ENCODE results near the gene GALNT10. TPM values are rescaled to one million over a fixed set of nuclear protein-coding genes. Genes with fewer than 3 reads are reported as not detected.

The GALNT10 gene
- total RNA-seq, 1 donor from 2014 or later, result 27.6 TPM

GRCh38 chr5:154412925-154413324 lies 222.4 kb downstream of the GALNT10 start:
- no peaks in the 10 kb centered on the region for H3K27me3 ChIP-seq (ENCODE audit: control insufficient read depth, insufficient read depth, low read length)
- H3K36me3 ChIP-seq (ENCODE audit: control insufficient read depth, insufficient read depth, low read length), result peaks cover 2% of the 10 kb centered on the region
- H3K4me3 ChIP-seq (ENCODE audit: low read depth, low read length), result no peak overlapping the region
- no peak for DNase-seq (ENCODE audit: low read depth)
- no peak for TF ChIP-seq CTCF (IDR thresholded peaks at IDR 0.05; ENCODE audit: insufficient read depth, low read length, poor library complexity, severe bottlenecking)

- Histone ChIP-seq H3K27me3 (ENCODE audit: control insufficient read depth, insufficient read depth, low read length) (no peaks in the 10 kb centered on the region), H3K4me3 (ENCODE audit: low read depth, low read length) (no peak overlapping the region), H3K36me3 (ENCODE audit: control insufficient read depth, insufficient read depth, low read length) (peaks cover 2% of the 10 kb centered on the region)
- no peak for TF ChIP-seq CTCF (IDR thresholded peaks at IDR 0.05; ENCODE audit: insufficient read depth, low read length, poor library complexity, severe bottlenecking)
- no peak for DNase-seq (ENCODE audit: low read depth)
These were observed 224.6 kb downstream of the GALNT10 start for GRCh38 chr5:154415114-154415513.

GRCh38 chr5:154418344-154418820 lies 227.8 kb downstream of the GALNT10 start:
- no peak for DNase-seq (ENCODE audit: low read depth)
- Histone ChIP-seq H3K4me3 (ENCODE audit: low read depth, low read length) (no peak overlapping the region), H3K36me3 (ENCODE audit: control insufficient read depth, insufficient read depth, low read length) (peaks cover 2% of the 10 kb centered on the region), H3K27me3 (ENCODE audit: control insufficient read depth, insufficient read depth, low read length) (no peaks in the 10 kb centered on the region)
- TF ChIP-seq CTCF (IDR thresholded peaks at IDR 0.05; ENCODE audit: insufficient read depth, low read length, poor library complexity, severe bottlenecking), result no peak

GRCh38 chr5:154419236-154419635 lies 228.7 kb downstream of the GALNT10 start:
- no peak for TF ChIP-seq CTCF (IDR thresholded peaks at IDR 0.05; ENCODE audit: insufficient read depth, low read length, poor library complexity, severe bottlenecking)
- peaks cover 2% of the 10 kb centered on the region for H3K36me3 ChIP-seq (ENCODE audit: control insufficient read depth, insufficient read depth, low read length)
- no peaks in the 10 kb centered on the region for H3K27me3 ChIP-seq (ENCODE audit: control insufficient read depth, insufficient read depth, low read length)
- no peak for DNase-seq (ENCODE audit: low read depth)
- H3K4me3 ChIP-seq (ENCODE audit: low read depth, low read length), result no peak overlapping the region

GRCh38 chr5:154421868-154422267 lies 231.3 kb downstream of the GALNT10 start:
- H3K4me3 ChIP-seq (ENCODE audit: low read depth, low read length), result no peak overlapping the region
- H3K27me3 ChIP-seq (ENCODE audit: control insufficient read depth, insufficient read depth, low read length), result no peaks in the 10 kb centered on the region
- DNase-seq (ENCODE audit: low read depth), result no peak
- peak; percentile 42 for TF ChIP-seq CTCF (IDR thresholded peaks at IDR 0.05; ENCODE audit: insufficient read depth, low read length, poor library complexity, severe bottlenecking)
- H3K36me3 ChIP-seq (ENCODE audit: control insufficient read depth, insufficient read depth, low read length), result no peaks in the 10 kb centered on the region

- Histone ChIP-seq H3K4me3 (ENCODE audit: low read depth, low read length) (no peak overlapping the region), H3K27me3 (ENCODE audit: control insufficient read depth, insufficient read depth, low read length) (no peaks in the 10 kb centered on the region), H3K36me3 (ENCODE audit: control insufficient read depth, insufficient read depth, low read length) (no peaks in the 10 kb centered on the region)
- TF ChIP-seq CTCF (IDR thresholded peaks at IDR 0.05; ENCODE audit: insufficient read depth, low read length, poor library complexity, severe bottlenecking), result no peak
- DNase-seq (ENCODE audit: low read depth), result no peak
These were observed 231.8 kb downstream of the GALNT10 start for GRCh38 chr5:154422298-154422697.
